Thyroid gland (tissue), 4 donors: Measurements from ENCODE around the gene POLR2J2. TPM values are rescaled to one million over a fixed set of nuclear protein-coding genes. Genes with fewer than 3 reads are reported as not detected.

Experiments used
- small RNA-seq: library from RNA; depleted of rRNA; stranded (forward); fragments of <200 nt; gene quantifications from one replicate; pipeline ENCODE3, GENCODE V24; 2016
- total RNA-seq, 4 donors: library from RNA; depleted of rRNA; stranded (reverse); fragments of >200 nt; gene quantifications; one replicate each; pipeline ENCODE4 v1.2.3, GENCODE V29; 2016

POLR2J2 gene
- total RNA-seq, 4 donors from 2014 or later, result 2.0 to 10.3 (median 3.0) TPM

Small RNA genes within 50 kb of the gene (small RNA-seq; reads per million reads assigned to genes)
- gene AC105052.3 (not detected), gene UPK3BL1 (not detected)

Other genes starting within 250 kb of the POLR2J2 start
- 100 to 1,000 TPM in 2 of 4 donors, 10 to 100 TPM in 2; 41.8 to 133 (median 81.4) TPM for gene ORAI2, start 238.1 kb downstream of the POLR2J2 start, total RNA-seq
- gene ALKBH4, start 206.8 kb downstream of the POLR2J2 start, total RNA-seq, result 10 to 100 TPM; 16.9 to 42.2 (median 28.6) TPM
- gene LRWD1, start 206.7 kb downstream of the POLR2J2 start, total RNA-seq, result 10 to 100 TPM; 11.4 to 23.5 (median 16.4) TPM
- 10 to 100 TPM in 3 of 4 donors, 1 to 10 TPM in 1; 6.9 to 31.5 (median 20.8) TPM for gene POLR2J, start 192.7 kb downstream of the POLR2J2 start, total RNA-seq
- 10 to 100 TPM in 1 of 4 donors, 1 to 10 TPM in 2, under 1 TPM in 1; 0.98 to 14.6 (median 6.4) TPM for gene RASA4B, start 153.9 kb downstream of the POLR2J2 start, total RNA-seq
- 10 to 100 TPM in 2 of 4 donors, 1 to 10 TPM in 2; 2.7 to 19.5 (median 13.2) TPM for gene UPK3BL2, start 128.0 kb downstream of the POLR2J2 start, total RNA-seq
- under 1 TPM in 1 of 4 donors, not detected in 3; 0.45 TPM for gene SPDYE2, start 120.4 kb downstream of the POLR2J2 start, total RNA-seq
- gene POLR2J3, start 99.1 kb downstream of the POLR2J2 start, total RNA-seq, result 10 to 100 TPM; 26.2 to 66.7 (median 31.9) TPM
- 10 to 100 TPM; 11.9 to 47.8 (median 28.7) TPM for gene RASA4, start 54.9 kb downstream of the POLR2J2 start, total RNA-seq
- 10 to 100 TPM; 14.2 to 57.6 (median 44.9) TPM for gene UPK3BL1, start 28.9 kb downstream of the POLR2J2 start, total RNA-seq
- gene SPDYE2B, start 21.3 kb downstream of the POLR2J2 start, total RNA-seq, result not detected
- 10 to 100 TPM; 19.8 to 35.8 (median 31.6) TPM for gene FAM185A, start 77.3 kb upstream of the POLR2J2 start, total RNA-seq
- gene LRRC17, start 241.3 kb upstream of the POLR2J2 start, total RNA-seq, result 1 to 10 TPM; 3.0 to 4.1 (median 3.2) TPM